ENCODE measurements around the gene PRR36.

The PRR36 gene

DNA sequence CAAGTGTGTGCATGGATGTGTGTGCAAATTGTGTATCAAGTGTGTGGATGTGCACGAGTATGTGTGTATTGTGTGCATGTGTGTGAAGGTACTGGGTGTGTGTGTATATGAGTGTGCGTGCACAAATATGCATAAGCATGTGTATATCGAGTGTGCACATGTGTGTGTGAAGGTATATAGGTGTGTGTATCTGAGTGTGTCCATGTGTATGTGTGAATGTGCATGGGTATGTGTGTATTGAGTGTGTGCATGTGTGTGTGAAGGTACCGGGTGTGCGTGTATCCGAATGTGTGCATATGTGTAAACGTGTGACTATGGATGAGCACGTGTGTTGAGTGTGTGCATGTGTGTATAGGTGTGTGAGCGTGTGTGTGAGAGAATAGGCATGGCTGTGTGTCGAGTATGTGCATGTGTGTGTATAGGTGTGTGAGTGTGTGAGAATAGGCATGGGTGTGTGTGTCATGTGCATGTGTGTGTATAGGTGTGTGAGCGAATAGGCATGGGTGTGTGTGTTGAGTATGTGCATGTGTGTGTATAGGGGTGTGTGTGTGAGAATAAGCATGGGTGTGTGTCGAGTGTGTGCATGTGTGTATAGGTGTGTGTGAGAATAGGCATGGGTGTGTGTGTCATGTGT lies 31.4 kb downstream of the PRR36 start:
- DNase-seq = no peak

DNA sequence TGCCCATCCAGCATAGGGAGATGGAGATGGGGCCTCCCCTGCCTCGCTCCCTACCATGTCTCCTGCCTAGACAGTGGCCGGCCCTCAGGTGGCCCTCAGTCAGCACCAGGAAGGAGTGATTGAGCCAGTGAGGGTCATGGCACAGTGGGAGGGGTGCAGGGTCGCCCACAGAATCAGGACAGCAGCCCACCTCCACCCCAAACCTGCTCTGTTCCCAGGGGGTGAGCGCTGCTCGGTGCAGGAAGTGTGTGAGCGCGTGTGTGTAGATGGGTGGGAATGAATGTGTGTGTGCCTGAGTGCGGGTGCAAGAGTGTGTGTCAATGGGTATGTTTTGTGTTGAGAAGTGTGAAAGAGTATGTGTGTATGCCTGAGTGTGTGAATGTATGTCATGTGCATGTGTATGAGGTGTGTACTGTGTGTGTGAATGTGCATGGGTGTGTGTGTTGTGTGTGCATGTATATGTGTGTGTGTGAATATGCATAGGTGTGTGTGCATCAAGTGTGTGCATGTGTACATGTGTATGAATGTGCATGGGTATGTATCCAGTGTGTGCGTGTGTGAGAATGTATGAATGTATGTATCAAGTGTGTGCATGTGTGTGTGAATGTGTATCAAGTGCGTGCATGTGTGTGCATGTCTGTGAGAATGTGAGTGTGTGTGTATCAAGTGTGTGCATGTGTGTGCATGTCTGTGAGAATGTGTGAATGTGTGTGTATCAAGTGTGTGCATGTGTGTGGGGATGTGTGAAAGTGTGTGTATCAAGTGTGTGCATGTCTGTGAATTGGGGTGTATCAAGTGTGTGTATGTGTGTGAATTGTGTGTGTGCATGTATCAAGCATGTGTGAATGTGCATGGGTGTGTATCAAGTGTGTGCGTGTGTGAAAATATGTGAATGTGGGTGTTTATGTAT lies 32.2 kb downstream of the PRR36 start:
- no peak for DNase-seq

DNA sequence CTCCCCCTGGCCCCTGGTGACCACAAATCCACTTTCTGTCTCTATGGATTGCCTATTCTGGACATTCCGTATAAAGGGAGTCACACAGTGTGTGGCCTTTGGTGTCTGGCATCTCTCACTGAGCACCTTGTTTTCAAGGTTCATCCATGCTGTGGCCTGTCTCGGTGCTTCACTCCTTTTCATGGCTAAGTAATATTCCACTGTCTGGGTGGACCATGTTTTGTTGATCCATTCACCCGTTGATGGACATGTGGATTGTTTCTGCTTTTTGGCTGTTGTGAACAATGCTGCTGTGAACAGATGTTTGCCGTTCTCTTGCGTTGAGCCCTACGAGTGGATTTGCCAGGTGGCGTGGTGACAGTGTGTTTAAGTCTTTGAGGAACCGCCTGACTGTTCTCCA lies 33.6 kb downstream of the PRR36 start:
- no peak for DNase-seq

DNA sequence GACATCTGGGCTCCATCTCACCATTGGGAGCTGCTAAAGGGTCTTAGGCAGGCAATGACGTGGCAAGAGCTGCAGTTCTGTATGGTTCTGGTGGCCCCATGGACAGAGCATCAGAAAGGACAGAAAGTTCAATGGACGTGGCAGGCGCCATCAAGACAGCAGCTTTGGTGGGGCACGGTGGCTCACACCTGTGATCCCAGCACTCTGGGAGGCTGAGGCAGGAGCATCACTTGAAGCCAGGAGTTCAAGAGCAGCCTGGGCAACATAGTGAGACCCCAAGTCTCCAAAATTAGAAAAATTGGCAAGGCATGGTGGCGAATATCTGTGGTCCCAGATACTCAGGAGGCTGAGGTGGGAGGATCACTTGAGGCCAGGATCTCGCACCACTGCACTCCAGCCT lies 34.7 kb downstream of the PRR36 start:
- no peak for DNase-seq

DNA sequence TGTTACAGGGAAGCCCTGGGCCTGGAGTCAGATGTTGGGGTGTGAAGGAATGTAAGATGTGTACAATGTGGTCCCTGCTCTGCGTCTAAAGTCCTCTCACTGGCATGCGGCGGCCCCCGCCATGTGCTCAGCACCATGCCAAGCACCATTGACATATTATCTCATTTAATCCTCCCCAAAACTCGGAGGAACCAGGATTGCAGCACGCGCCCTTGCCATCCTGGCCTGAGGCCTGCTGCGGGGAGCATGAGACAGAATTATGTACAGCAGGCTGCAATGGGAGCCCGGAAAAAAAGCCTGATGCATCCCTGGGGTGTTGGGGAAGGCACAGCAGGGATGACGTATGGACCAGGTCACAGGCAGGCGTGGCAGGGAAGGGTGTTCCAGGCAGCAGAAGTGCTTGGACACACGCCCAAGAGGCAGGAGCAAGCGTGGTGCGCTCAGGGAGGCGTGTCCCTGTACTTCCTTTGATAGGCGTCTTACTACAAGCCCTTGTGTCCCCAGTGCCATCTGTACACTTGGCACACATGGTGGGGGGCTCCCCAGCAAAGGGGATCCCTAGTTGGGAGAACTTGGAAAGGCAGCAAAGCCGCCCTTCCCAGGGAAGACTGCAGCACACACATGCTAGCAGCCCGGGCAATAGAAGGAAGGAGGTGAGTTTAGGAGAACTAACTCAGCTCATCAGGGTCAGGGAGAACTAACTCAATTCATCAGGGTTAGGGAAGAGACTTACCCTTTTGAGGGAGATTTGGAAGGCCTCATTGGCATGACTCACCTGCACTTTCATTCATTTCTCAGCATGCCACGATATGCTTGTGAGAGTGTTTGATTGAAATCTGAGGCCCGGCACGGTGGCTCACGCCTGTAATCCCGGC lies 40.7 kb downstream of the PRR36 start:
- DNase-seq = no peak

DNA sequence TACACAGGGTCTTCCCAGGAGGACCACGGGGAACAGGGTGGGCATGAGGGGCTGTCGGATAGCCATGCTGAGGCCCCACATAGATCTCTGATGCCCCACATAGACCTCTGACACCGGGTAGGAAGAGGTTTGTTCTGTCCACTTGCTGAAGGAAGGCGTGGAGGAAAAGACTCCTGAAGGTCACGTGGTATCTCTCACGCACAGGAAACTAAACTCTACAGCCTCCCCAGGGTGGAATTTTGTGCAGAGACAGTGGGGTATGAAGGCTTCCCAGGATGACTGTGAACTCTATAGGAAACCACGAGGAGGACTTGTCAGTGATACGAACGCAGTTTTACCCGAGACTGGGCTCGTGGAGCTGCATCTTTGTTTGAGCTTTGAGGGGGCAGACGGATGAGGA lies 41.4 kb downstream of the PRR36 start:
- DNase-seq = no peak

DNA sequence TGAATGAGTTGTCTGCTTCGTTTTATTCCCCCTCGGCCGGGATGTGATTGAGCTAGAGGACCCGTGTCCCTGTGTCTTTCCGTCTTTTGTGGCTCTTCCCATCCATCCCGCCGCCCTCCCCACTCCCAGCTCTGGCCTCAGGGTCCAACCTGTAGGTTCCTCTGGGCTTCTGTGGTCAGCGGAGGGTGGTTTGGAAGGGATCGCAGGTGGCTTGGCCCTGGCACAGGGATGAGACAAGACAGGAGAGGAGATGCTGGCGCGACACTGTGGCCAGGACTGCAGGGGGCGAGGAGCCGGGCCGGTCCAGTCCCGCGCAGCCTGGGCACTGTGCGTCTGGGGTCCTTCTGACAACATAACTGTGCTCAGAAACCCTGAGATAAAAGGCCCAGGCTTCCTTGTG lies 42.2 kb downstream of the PRR36 start:
- no peak for DNase-seq

DNA sequence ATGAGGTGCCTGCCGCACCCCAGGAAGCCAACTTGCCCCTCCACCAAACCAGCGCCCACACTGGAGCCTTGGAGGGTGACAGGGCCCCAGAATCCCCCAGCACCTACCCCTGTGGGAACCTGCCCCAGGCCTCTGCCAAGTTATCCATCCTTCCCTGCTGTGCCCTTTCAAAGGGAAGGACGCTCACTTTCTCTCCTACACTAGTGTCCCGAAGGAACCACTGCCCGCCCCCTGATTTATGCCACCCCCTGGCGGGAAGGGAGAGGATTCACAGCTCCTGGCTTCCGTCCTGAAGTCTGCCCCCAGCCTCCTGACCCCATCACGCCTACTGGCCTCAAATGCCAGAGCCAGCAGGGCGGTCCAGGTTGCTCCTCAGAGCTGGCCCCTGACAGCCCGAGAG lies 42.7 kb downstream of the PRR36 start:
- DNase-seq = no peak

DNA sequence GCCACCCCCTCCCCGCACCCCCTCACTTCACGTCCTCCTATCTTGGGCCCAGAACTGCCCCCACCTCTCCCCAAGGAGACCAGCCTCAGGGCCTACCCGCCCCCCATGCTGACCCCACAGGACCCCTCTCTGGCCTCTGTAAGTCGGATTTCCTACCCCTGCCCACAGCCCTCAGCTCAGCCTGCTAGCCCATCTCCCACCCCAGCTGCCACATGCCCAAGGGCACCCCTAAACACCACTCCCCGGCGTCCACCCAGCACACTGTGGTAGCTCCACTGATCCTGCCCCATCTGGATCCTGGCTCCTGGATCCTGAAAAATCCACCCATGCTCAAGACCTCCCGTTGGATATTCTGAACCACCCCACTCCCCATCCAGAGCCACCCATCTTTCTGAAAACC lies 43.4 kb downstream of the PRR36 start:
- DNase-seq = no peak

DNA sequence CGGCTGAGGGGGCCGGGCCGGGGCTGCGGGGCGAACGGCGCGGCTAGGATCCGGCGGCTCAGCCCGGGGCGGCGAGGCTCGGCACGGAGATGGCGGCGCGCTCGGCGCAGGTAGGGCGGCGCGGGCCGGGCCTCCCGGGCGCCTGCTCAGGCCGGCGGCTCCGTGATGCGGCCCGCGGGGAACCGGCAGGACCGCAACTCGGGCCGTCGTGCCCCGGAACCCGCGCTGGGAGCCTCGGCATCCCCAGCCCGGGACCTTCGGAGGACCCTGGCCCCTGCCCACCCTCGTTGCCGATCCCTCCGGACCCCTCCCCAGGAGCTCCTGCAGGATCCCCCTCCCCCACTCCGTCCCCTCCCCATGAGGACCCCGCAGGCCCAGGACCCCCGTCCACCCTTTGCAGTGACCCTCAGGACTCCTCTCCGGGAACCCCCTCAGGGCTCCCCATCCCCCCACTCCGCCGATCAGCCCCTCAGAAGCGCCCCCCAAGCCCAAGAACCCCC lies 43.9 kb downstream of the PRR36 start:
- no peak for DNase-seq

DNA sequence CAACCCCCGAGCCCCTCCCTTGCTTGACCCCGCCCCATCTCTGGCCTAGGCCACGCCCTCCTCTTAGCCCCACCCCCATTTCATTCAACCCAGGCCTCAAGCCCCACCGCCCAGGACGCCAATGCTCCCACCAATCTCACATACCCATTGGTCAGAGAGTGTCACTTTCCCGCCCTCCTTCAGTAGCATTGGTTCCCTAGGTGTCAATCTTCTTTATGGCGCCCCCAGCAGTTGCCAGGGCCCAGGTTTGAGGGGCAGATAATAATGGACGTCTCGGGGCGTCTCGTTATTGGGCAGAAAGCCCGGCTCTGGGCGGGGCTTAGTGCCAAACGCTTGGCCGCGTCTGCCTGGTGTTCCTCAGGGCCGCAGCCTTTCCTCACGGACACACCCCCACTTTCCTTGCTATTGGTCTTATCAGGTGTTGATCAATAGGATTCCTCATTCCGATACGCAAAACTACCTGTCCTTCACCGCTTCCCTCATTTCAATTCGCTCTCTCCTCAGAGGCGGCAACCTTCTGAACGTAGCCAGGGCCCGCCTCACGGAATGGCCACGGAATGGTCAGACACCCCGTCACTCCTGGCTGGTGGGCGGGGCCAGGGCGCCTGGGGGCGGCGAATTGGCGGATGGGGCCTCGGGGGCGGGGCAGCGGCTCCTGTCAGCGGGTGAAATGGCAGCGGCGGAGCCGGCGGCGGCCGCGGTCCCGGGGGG lies 44.5 kb downstream of the PRR36 start, which contains the start of gene EVI5L:
TSS of gene EVI5L (plus strand) at position 658 of the 711 bp plus-strand sequence. CDS start 16,325 bp downstream, outside the sequence.
- peak; percentile 99 for DNase-seq

DNA sequence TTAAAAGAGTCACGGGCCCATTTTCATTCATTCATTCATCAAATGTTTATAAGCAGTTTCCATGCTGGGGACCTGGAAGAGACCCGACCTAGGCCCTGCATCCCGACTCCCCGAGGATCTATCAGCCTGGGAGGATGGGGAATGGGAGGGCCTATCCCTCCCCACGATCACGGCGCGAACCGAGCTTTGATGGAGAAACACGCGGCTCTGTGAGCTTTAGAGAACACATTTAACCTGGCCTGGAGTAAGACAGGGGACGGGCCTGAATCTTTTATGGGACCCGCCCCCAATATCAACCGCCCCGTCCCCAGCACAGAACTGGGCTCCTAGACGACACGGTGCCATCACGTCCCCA lies 45.0 kb downstream of the PRR36 start:
- DNase-seq = no peak

DNA sequence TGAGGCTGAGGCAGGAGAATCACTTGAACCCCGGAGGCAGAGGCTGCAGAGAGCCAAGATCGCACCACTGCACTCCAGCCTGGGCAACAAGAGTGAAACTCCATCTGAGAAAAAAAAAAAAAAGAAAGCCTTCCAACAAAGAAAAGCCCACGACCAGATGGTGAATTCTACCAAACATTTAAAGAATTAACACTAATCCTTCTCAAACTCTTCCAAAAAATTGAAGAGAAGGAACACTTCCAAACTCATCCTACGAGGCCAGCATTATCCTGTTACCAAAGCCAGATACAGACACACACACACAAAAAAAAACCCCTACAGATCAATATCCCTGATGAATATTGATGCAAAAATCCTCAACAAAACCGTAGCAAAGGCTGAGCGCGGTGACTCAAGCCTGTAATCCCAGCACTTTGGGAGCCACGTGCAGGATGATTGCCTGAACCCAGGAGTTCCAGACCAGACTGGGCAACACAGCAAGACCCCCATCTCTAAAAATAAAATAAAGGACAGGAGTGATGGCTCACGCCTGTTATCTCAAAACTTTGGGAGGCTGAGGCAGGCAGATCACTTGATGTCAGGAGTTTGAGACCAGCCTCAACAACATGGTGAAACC lies 50.4 kb downstream of the PRR36 start:
- DNase-seq = no peak

DNA sequence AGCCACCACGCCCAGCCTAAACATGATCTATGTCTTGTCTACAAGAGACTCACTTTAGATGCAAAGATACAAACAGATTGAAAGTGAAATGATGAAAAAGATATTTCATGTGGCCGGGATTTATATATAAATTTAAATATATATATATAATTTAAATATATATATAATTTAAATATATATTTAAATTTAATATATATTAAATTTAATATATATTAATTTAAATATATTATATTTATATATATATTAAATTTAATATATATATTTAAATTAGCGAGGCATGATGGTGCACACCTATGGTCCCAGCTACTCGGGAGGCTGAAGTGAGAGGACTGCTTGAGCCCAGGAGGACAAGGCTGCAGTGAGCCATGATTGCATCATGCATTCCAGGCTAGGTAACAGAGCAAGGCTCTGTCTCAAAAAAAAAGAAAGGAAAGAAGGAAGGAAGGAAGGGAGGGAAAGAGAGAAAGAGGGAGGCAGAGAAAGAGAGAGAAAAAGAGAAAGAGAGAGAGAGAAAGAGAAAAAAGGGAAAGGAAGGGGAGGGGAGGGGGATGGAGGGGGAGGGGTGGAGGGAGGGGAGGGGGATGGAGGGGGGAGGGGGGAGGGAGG lies 51.2 kb downstream of the PRR36 start:
- DNase-seq = no peak

DNA sequence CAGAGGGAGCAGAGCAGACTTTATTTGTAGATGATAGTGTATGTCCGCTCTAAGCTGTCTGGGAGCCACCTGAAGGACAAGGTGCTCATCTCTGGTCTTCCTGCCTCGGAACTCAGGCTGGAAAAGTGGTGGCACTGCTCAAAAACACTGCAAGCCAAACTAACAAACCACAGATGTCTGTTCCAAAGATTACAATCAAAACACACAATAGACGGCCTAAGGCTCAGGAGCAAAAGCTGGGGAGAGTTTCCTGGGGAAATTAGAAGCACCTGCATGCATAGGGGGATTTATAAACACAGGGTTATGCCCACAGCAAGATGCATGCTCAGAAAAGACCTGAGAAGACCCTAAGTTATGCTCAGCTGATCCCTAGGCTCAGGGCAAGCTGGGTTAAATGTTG lies 53.6 kb downstream of the PRR36 start:
- DNase-seq = no peak

DNA sequence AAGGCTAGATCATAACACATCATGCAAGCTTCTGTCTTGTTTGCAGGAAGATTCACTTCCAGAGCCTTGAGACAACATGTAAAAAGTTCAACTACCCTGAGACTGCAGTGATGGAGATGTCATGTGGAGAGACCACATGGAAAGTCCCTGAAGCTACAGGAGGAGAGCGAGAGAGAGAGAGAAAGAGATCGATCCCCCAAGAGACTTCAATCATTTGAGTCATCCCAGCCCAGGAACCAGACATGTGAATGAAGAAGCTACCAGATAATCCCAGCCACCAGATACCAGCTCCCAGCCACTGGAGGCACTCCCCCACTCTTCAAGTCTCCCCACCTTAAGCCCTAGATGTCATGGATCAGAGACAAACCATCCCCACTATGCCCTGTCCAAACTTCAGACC lies 54.9 kb downstream of the PRR36 start:
- DNase-seq = no peak

DNA sequence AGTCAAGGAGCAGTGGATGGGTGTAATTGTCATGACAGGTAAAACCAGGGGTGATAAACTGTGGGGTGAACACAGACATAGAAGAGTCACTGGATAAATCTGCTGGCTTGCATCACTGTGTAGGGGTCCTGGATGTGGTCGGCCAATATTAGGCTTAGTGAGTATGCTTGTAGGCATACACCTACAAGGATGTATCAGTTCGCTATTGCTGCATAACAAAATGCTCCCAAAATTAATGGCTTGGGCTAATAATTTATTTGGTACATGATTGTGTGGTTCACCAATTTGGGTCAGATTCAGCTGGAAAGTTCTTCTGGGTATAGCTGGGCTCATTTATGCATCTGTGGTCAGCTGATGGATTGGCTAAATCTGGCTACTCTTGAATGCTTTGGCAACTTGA lies 55.4 kb downstream of the PRR36 start:
- no peak for DNase-seq

Measured in NCI-H187 treated with DMSO at 0.1 percent for 48 hours (cell line).